Glomerular endothelial cell (primary cell): ENCODE measurements around the gene SLC26A1. TPM values are rescaled to one million over a fixed set of nuclear protein-coding genes. Genes with fewer than 3 reads are reported as not detected.

ENCODE experiments used
- DNase-seq: peaks from one replicate; pipeline ENCODE4 v3.0.0-alpha.2; 2011; ENCODE audit warnings: low read depth, low spot score; ENCODE audit errors: extremely low read depth
- total RNA-seq: library from RNA; depleted of rRNA; stranded (reverse); fragments of >200 nt; gene quantifications from 2 replicates; pipeline ENCODE4 v1.2.3, GENCODE V29; 2015

SLC26A1 gene
- total RNA-seq, 1 donor from 2014 or later = 0.41 TPM

GRCh38 chr4:1015179-1015578 is 22.0 kb upstream of the SLC26A1 start:
- no peak for DNase-seq

GRCh38 chr4:1014291-1015167 is 21.3 kb upstream of the SLC26A1 start:
- no peak for DNase-seq

- no peak for DNase-seq
These were observed 20.2 kb upstream of the SLC26A1 start for GRCh38 chr4:1013225-1014073.

- no peak for DNase-seq
These were observed 19.0 kb upstream of the SLC26A1 start for GRCh38 chr4:1012034-1012739.

GRCh38 chr4:1011666-1012033 is 18.4 kb upstream of the SLC26A1 start:
- no peak for DNase-seq

- no peak for DNase-seq
These were observed 17.9 kb upstream of the SLC26A1 start, which contains the start of gene FGFRL1 for GRCh38 chr4:1011022-1011665. TSS of gene FGFRL1 (plus strand) at chr4:1011626. CDS start at chr4:1012486, 860 bp downstream.

- no peak for DNase-seq
These were observed 17.3 kb upstream of the SLC26A1 start for GRCh38 chr4:1010395-1011021.

- no peak for DNase-seq
These were observed 16.6 kb upstream of the SLC26A1 start for GRCh38 chr4:1009542-1010394.

GRCh38 chr4:1008840-1009541 is 15.8 kb upstream of the SLC26A1 start:
- no peak for DNase-seq

GRCh38 chr4:1006856-1007255 is 13.7 kb upstream of the SLC26A1 start:
- DNase-seq = no peak

- DNase-seq = no peak
These were observed 11.6 kb upstream of the SLC26A1 start for GRCh38 chr4:1004557-1005485.

GRCh38 chr4:1004071-1004418 is 10.8 kb upstream of the SLC26A1 start:
- DNase-seq = no peak

GRCh38 chr4:1003271-1004070 is 10.3 kb upstream of the SLC26A1 start:
- DNase-seq = no peak

- DNase-seq = no peak
These were observed 9.5 kb upstream of the SLC26A1 start for GRCh38 chr4:1002631-1003251.

- DNase-seq = no peak
These were observed 9.0 kb upstream of the SLC26A1 start for GRCh38 chr4:1002131-1002630.

- DNase-seq = no peak
These were observed 8.4 kb upstream of the SLC26A1 start for GRCh38 chr4:1001561-1002130.
